ENCODE measurements around the gene LARP1B. TPM values are rescaled to one million over a fixed set of nuclear protein-coding genes. Genes with fewer than 3 reads are reported as not detected.
"Not testable (repeated sequence)": the region's sequence is repeated elsewhere in the genome, so short reads cannot be mapped to it uniquely, and the experiment has no call there.

LARP1B gene
- total RNA-seq, 1 experiment from 2014 or later, result 31.1 TPM

GRCh38 chr4:128047019-128047418, 14.1 kb upstream of the LARP1B start:
- POLR2A ChIA-PET, CTCF ChIA-PET: not testable (repeated sequence)

GRCh38 chr4:128047514-128047913, 13.6 kb upstream of the LARP1B start:
- BruUV-seq (replicated peaks); RAD21 ChIA-PET (ENCODE audit: low non-redundant PET in 1 of 2, low total read pairs in 2 of 2, uncharacterized antibody in 2 of 2, unreplicated experiment in 2 of 2): not testable (repeated sequence)

More at GRCh38 chr4:128047019-128047418, 14.1 kb upstream of the LARP1B start:
- RAD21 ChIA-PET (ENCODE audit: low non-redundant PET in 1 of 2, low total read pairs in 2 of 2, uncharacterized antibody in 2 of 2, unreplicated experiment in 2 of 2); H3K36me3 ChIP-seq (ENCODE audit: control insufficient read depth in 1 of 2, insufficient read depth in 2 of 2, low read length in 2 of 2); H3K4me2 ChIP-seq (ENCODE audit: low read length); H4K20me1 ChIP-seq (ENCODE audit: insufficient read depth); H3K9me3 ChIP-seq (ENCODE audit: control insufficient read depth in 1 of 2, insufficient read depth in 1 of 2, low read depth in 1 of 2, low read length in 2 of 2); DNase-seq (ENCODE audit: low read depth, low spot score); H3K9me2 ChIP-seq (ENCODE audit: insufficient read depth); H3K9ac ChIP-seq (ENCODE audit: low read length); H2AFZ ChIP-seq (ENCODE audit: low read depth, low read length, poor library complexity, severe bottlenecking); ATAC-seq; H3K27ac ChIP-seq (ENCODE audit: low read depth, low read length); BruUV-seq (replicated peaks); H3K4me3 ChIP-seq (replicated peaks in 1 of 2; ENCODE audit: low read depth in 1 of 2, low read length in 2 of 2); H3K79me2 ChIP-seq (ENCODE audit: insufficient read depth, low read length); H3K4me1 ChIP-seq (ENCODE audit: control insufficient read depth in 1 of 2, insufficient read depth in 2 of 2, low read length in 2 of 2); intact Hi-C loops (cut with micrococcal nuclease); H3K27me3 ChIP-seq (ENCODE audit: insufficient read depth, low read length): not testable (repeated sequence)

GRCh38 chr4:128051229-128051628, 9.9 kb upstream of the LARP1B start:
- intact Hi-C loops (cut with micrococcal nuclease), result loop anchor here (2.0 kb wide), 1 partner anchor 446 kb away; no protein-coding TSS in a partner anchor
- H4K20me1 ChIP-seq (ENCODE audit: insufficient read depth); H3K27me3 ChIP-seq (ENCODE audit: insufficient read depth, low read length); ATAC-seq; H3K9me3 ChIP-seq (ENCODE audit: control insufficient read depth in 1 of 2, insufficient read depth in 1 of 2, low read depth in 1 of 2, low read length in 2 of 2); H3K4me2 ChIP-seq (ENCODE audit: low read length); RAD21 ChIA-PET (ENCODE audit: low non-redundant PET in 1 of 2, low total read pairs in 2 of 2, uncharacterized antibody in 2 of 2, unreplicated experiment in 2 of 2); H3K27ac ChIP-seq (ENCODE audit: low read depth, low read length); H3K4me3 ChIP-seq (replicated peaks in 1 of 2; ENCODE audit: low read depth in 1 of 2, low read length in 2 of 2); H3K4me1 ChIP-seq (ENCODE audit: control insufficient read depth in 1 of 2, insufficient read depth in 2 of 2, low read length in 2 of 2); BruUV-seq (replicated peaks); H3K36me3 ChIP-seq (ENCODE audit: control insufficient read depth in 1 of 2, insufficient read depth in 2 of 2, low read length in 2 of 2); H3K9ac ChIP-seq (ENCODE audit: low read length); DNase-seq (ENCODE audit: low read depth, low spot score); H2AFZ ChIP-seq (ENCODE audit: low read depth, low read length, poor library complexity, severe bottlenecking); H3K79me2 ChIP-seq (ENCODE audit: insufficient read depth, low read length); H3K9me2 ChIP-seq (ENCODE audit: insufficient read depth): not testable (repeated sequence)
- ChIA-PET CTCF (interaction anchor here (0.8 to 1.9 kb wide), 8 partner anchors 9 to 449 kb away, joined by 3 to 8 read pairs (median 4); partner anchors contain the start of genes ABHD18, LARP1B and MFSD8), POLR2A (interaction anchor here (1.2 kb wide), 1 partner anchor 170 kb away, joined by 4 read pairs; no protein-coding TSS in a partner anchor)
- TF ChIP-seq CTCF (IDR thresholded peaks at IDR 0.05 in 2 of 3, conservative IDR thresholded peaks at IDR 0.05 in 1 of 3; ENCODE audit: borderline replicate concordance in 1 of 3, insufficient read depth in 1 of 3, low read depth in 2 of 3, low read length in 2 of 3) (peak; percentile 9 to 27 (median 26); a peak in 2 of 6 replicates), RAD21 (IDR thresholded peaks at IDR 0.05; ENCODE audit: low read depth) (peak; percentile 55)

More at GRCh38 chr4:128047514-128047913, 13.6 kb upstream of the LARP1B start:
- H3K9me3 ChIP-seq (ENCODE audit: control insufficient read depth in 1 of 2, insufficient read depth in 1 of 2, low read depth in 1 of 2, low read length in 2 of 2); H3K4me3 ChIP-seq (replicated peaks in 1 of 2; ENCODE audit: low read depth in 1 of 2, low read length in 2 of 2); DNase-seq (ENCODE audit: low read depth, low spot score); H3K4me2 ChIP-seq (ENCODE audit: low read length); H3K27me3 ChIP-seq (ENCODE audit: insufficient read depth, low read length); H3K9me2 ChIP-seq (ENCODE audit: insufficient read depth); POLR2A ChIA-PET; intact Hi-C loops (cut with micrococcal nuclease); H3K4me1 ChIP-seq (ENCODE audit: control insufficient read depth in 1 of 2, insufficient read depth in 2 of 2, low read length in 2 of 2); CTCF ChIA-PET; H4K20me1 ChIP-seq (ENCODE audit: insufficient read depth); H3K79me2 ChIP-seq (ENCODE audit: insufficient read depth, low read length); H3K9ac ChIP-seq (ENCODE audit: low read length); H2AFZ ChIP-seq (ENCODE audit: low read depth, low read length, poor library complexity, severe bottlenecking); H3K36me3 ChIP-seq (ENCODE audit: control insufficient read depth in 1 of 2, insufficient read depth in 2 of 2, low read length in 2 of 2); H3K27ac ChIP-seq (ENCODE audit: low read depth, low read length); ATAC-seq: not testable (repeated sequence)

GRCh38 chr4:128054907-128055306, 6.2 kb upstream of the LARP1B start:
- H3K27ac ChIP-seq (ENCODE audit: low read depth, low read length); H3K36me3 ChIP-seq (ENCODE audit: control insufficient read depth in 1 of 2, insufficient read depth in 2 of 2, low read length in 2 of 2); H3K9ac ChIP-seq (ENCODE audit: low read length); H3K79me2 ChIP-seq (ENCODE audit: insufficient read depth, low read length); H4K20me1 ChIP-seq (ENCODE audit: insufficient read depth); POLR2A ChIA-PET; H3K9me2 ChIP-seq (ENCODE audit: insufficient read depth); intact Hi-C loops (cut with micrococcal nuclease); DNase-seq (ENCODE audit: low read depth, low spot score); RAD21 ChIA-PET (ENCODE audit: low non-redundant PET in 1 of 2, low total read pairs in 2 of 2, uncharacterized antibody in 2 of 2, unreplicated experiment in 2 of 2); H3K9me3 ChIP-seq (ENCODE audit: control insufficient read depth in 1 of 2, insufficient read depth in 1 of 2, low read depth in 1 of 2, low read length in 2 of 2); BruUV-seq (replicated peaks); H3K4me3 ChIP-seq (replicated peaks in 1 of 2; ENCODE audit: low read depth in 1 of 2, low read length in 2 of 2); H3K27me3 ChIP-seq (ENCODE audit: insufficient read depth, low read length); CTCF ChIA-PET; H2AFZ ChIP-seq (ENCODE audit: low read depth, low read length, poor library complexity, severe bottlenecking): not testable (repeated sequence)
- peak; percentile 40; the same call in 1 of the 2 replicates for ATAC-seq
- Histone ChIP-seq H3K4me2 (ENCODE audit: low read length) (0 out of 2 replicates have a peak overlapping the region, but pooled peaks have one; percentile 1), H3K4me1 (ENCODE audit: control insufficient read depth in 1 of 2, insufficient read depth in 2 of 2, low read length in 2 of 2) (peaks cover 4 to 11% of the 10 kb centered on the region in 2 experiments; a peak in 3 of 4 replicates)
